HUES48 (cell line): ENCODE data around the gene GTPBP6.
A peak's percentile ranks its signal among the peaks of the same experiment; 100 is the strongest.

Experiments
- H3K27ac ChIP-seq: one replicate; pipeline ENCODE4 v1.7.0; 2013; ENCODE audit warnings: low read depth, low read length, inconsistent platforms
- H3K27me3 ChIP-seq: 2 replicates; pipeline ENCODE4 v1.6.1; 2013; ENCODE audit warnings: mild to moderate bottlenecking, low read length; ENCODE audit not compliant: control insufficient read depth, insufficient read depth
- H3K36me3 ChIP-seq: 2 replicates; pipeline ENCODE4 v1.6.1; 2013; ENCODE audit warnings: low read length; ENCODE audit not compliant: control insufficient read depth, insufficient read depth
- H3K4me1 ChIP-seq: 2 replicates; pipeline ENCODE4 v1.6.1; 2013; ENCODE audit warnings: mild to moderate bottlenecking, low read length; ENCODE audit not compliant: control insufficient read depth, insufficient read depth
- H3K4me3 ChIP-seq: 2 replicates; pipeline ENCODE4 v1.5.1; 2013; ENCODE audit warnings: mild to moderate bottlenecking, low read depth, low read length
- H3K9ac ChIP-seq: 2 replicates; pipeline ENCODE4 v1.6.1; 2013; ENCODE audit warnings: mild to moderate bottlenecking, low read depth, low read length, moderate library complexity
- H3K9me3 ChIP-seq: 2 replicates; pipeline ENCODE4 v1.6.1; 2013; ENCODE audit warnings: low read length; ENCODE audit not compliant: control insufficient read depth, insufficient read depth

The GTPBP6 gene, protein sequence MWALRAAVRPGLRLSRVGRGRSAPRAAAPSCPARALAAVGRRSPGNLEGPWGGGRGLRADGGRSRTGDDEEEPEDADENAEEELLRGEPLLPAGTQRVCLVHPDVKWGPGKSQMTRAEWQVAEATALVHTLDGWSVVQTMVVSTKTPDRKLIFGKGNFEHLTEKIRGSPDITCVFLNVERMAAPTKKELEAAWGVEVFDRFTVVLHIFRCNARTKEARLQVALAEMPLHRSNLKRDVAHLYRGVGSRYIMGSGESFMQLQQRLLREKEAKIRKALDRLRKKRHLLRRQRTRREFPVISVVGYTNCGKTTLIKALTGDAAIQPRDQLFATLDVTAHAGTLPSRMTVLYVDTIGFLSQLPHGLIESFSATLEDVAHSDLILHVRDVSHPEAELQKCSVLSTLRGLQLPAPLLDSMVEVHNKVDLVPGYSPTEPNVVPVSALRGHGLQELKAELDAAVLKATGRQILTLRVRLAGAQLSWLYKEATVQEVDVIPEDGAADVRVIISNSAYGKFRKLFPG

DNA sequence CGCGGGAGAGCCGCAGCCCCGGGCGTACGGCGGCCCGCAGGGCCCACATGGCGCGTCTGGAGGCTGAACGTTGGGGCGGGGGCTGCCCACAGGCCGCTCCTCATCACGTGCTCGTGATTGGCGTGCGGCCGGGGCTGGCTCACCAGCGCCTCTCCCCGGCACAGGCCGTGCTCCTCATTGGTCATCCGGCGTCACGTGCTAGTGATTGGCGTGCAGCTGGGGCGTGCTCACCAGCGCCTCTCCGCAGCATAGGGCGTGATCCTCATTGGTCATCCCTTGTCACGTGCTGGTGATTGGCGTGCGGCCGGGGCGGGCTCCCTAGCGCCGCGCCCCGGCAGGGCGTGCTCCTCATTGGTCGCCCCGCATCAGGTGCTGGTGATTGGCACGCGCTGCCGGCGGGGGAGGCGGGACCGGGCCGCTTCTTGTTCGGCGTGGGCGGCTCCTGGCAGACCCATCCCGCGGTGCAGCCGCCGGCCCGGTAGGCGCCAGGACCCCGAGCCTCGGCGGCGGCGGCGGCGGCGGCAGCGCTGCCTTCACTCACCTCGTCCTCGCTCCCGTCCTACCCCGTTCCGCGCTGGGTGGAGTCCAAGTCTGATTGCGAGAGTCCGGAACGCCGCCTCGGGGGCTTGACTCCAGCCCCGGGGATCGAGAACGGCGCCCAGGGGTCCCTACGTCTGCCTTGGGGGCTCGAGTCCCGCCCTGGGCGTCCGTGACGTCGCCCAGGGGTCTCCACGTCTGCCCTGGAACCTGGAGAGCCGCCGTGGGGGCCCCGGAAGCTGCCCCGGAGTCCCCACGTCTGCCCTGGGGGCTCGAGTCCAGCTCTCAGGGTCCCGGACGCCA is at the start of gene GTPBP6:
TSS of gene GTPBP6 (minus strand) at position 58 of the 840 bp plus-strand sequence. CDS start at position 49, 9 bp downstream.
- Histone ChIP-seq H3K27me3 (no peaks in the 10 kb centered on the region), H3K4me1 (no peaks in the 10 kb centered on the region), H3K4me3 (peak within 1 kb of the TSS; percentile 91), H3K36me3 (peaks cover 24% of the 10 kb centered on the region), H3K9me3 (no peaks in the 10 kb centered on the region), H3K9ac (peak within 1 kb of the TSS; percentile 87), H3K27ac (peak within 1 kb of the TSS; percentile 94)

DNA sequence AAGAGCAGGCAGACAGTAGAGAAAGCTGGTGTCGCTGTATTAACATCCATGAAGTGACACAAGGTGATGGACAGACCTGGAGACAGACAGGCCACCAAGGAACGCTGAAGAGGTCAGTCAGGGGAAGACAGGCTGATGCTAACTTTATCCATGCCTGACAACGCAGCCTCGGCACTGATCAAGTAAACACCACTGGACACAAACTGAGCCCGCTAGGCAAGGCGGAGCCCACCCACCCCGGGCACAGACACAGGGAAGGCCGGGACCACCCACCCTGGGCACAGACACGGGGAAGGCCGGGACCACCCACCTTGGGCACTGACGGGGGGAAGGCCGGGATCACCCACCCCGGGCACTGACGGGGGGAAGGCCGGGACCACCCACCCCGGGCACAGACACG is 49.3 kb upstream of the GTPBP6 start:
- H3K9me3 ChIP-seq: no peaks in the 10 kb centered on the region
- peaks cover 11% of the 10 kb centered on the region; the same call in 1 of the 2 replicates for H3K4me1 ChIP-seq
- H3K27ac ChIP-seq: no peak overlapping the region

DNA sequence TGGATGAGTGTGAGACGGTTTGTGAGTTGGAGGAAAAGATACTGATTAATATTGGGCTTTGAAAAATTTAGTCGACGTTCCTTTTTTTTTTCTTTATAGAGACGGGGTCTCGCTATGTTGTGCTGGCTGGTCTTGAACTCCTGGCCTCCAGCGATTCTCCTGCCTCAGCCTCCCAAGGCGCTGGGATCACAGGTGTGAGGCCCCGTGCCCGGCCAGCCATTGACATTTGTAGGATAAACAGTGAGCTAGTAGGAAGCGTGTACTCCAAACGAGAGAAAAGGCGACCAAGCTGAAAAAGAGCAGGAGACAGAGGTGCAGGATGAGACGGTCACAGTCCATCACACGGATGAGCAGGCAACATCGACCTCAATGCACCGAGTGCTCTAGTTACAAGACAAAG is 48.8 kb upstream of the GTPBP6 start:
- H3K9ac ChIP-seq: no peak overlapping the region
- H3K4me3 ChIP-seq: no peak overlapping the region
- peaks cover 2% of the 10 kb centered on the region; the same call in 1 of the 2 replicates for H3K27me3 ChIP-seq
- peaks cover 11% of the 10 kb centered on the region; the same call in 1 of the 2 replicates for H3K4me1 ChIP-seq
- no peak overlapping the region for H3K27ac ChIP-seq
- peaks cover 6% of the 10 kb centered on the region for H3K36me3 ChIP-seq
- no peaks in the 10 kb centered on the region for H3K9me3 ChIP-seq

More for the DNA sequence above, 49.3 kb upstream of the GTPBP6 start:
- no peak overlapping the region for H3K4me3 ChIP-seq
- peaks cover 6% of the 10 kb centered on the region for H3K36me3 ChIP-seq
- peaks cover 7% of the 10 kb centered on the region for H3K27me3 ChIP-seq
- no peak overlapping the region; the same call in 1 of the 2 replicates for H3K9ac ChIP-seq

DNA sequence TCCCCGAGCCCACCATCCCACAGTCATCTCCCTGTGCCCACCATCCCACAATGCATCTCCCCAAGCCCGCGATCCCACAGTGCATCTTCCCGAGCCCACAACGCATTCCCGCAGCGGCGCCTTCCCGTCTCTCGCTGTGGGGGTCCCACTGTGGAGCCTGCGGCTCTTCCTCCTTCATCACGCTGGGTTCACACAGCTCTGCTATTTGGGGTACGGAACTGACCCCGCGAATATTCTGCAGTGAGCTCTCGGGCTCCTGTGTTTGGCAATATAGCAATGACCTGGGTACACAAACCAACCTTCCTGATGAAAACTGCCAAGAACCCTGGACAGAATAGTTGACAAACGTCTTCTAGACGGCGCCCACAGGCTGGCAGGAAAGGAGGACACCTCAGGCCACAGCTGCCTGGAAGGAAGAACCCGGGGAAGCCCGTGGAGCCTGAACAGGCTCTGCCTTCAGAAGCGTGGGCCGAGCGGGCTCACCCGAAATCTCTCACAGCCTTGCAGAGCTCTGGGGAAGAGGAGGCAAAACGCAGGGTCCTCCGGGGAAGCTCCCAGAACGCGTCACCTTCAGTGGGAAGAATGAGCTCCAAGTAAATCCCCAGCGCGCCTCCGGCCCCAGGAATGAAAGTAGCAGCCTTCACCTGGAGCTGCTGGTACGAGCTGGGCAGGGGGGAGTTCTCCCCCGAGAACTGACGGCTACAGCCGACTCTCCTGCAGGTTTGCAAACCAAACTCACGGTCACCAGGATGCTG is 45.2 kb upstream of the GTPBP6 start:
- Histone ChIP-seq H3K4me3 (no peak overlapping the region), H3K4me1 (0 out of 2 replicates have a peak, but pooled peaks cover under 1% of the 10 kb centered on the region), H3K9me3 (no peaks in the 10 kb centered on the region), H3K27ac (no peak overlapping the region), H3K36me3 (peaks cover 34% of the 10 kb centered on the region), H3K27me3 (no peaks in the 10 kb centered on the region), H3K9ac (no peak overlapping the region)

DNA sequence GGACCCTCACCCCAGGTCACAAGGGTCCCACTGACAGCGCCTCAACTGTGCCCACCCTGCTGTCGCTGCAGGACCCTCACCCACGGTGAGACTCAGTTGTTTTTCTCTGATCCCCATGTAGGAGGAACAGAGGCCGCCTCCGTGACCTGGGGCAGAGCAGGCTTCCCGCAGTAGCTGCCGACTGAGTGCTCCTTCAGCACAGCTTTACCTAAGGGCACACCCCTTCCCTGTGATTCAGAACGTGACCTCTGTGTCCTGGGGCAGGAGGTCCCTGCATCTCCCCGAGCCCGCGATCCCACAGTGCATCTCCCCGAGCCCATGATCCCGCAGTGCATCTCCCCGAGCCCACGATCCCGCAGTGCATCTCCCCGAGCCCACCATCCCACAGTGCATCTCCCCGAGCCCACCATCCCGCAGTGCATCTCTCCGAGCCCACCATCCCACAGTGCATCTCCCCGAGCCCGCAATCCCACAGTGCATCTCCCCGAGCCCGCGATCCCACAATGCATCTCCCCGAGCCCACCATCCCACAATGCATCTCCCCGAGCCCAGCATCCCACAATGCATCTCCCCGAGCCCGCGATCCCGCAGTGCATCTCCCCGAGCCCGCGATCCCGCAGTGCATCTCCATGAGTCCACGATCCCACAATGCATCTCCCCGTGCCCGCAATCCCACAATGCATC is 44.5 kb upstream of the GTPBP6 start:
- H3K27ac ChIP-seq: no peak overlapping the region
- peaks cover 38% of the 10 kb centered on the region for H3K36me3 ChIP-seq
- H3K9me3 ChIP-seq: no peaks in the 10 kb centered on the region
- H3K4me1 ChIP-seq: no peaks in the 10 kb centered on the region
- no peak overlapping the region for H3K4me3 ChIP-seq
- H3K27me3 ChIP-seq: no peaks in the 10 kb centered on the region
- no peak overlapping the region for H3K9ac ChIP-seq

DNA sequence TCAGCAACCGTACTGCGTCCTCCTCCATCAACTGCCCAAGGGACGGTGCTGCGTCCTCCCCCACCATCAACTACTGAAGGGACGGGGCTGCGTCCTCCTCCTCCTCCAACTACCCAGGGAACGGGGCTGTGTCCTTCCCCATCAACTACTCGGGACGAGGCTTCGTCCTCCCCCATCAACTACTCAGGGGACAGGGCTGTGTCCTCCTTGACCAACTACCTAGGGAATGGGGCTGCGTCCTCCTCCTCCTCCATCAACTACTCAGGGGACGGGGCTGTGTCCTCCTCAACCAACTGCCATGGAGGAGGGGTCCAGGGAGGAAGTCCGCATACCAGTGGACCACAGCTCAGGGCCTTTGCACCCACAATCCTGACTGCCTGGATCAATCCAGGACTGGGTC is 43.8 kb upstream of the GTPBP6 start:
- Histone ChIP-seq H3K4me3 (no peak overlapping the region), H3K27ac (no peak overlapping the region), H3K9ac (no peak overlapping the region), H3K4me1 (no peaks in the 10 kb centered on the region), H3K27me3 (no peaks in the 10 kb centered on the region), H3K9me3 (no peaks in the 10 kb centered on the region), H3K36me3 (peaks cover 46% of the 10 kb centered on the region)

DNA sequence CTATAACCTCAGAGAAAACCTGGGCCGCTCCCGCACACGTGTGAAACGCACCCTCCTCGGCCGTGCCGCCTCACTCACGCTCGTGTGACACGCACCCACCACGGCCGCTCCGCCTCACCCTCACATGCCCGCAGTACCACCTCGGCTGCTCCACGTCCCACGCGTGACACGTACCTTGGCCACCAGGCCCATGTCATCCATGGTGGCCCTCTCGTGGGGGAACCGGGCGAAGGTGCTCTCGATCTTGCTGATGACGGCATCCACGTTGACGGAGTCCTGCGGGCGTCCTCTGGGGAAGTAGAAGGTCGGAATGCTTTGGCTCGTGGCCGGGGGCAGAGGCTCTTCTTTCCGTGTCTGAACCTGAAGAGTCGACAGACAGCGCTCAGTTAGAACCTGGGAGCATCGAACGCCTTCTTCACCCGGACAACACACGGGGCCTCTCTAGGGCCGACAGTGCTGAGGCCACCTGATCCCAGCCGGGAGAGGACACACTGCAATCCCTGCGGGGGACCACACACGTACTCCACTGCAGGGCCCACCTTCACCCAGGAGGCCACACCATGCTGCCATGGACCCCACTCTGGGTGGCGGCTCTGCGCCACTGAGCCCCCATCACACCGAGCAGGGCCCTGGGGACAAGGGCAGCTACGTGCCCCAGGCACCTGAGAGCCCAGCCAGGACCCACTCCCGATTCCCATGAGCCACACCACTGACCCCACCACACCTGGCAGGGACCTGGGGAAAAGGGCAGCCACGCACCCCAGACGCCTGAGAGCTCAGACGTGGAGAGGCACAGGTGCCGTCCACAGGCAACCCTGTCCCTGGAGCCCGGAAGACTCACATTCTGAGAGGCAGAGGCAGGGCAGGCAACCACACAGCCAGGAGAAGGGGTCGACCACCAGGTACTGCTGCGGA is 42.9 kb upstream of the GTPBP6 start:
- no peak overlapping the region for H3K4me3 ChIP-seq
- no peaks in the 10 kb centered on the region for H3K27me3 ChIP-seq
- H3K27ac ChIP-seq: no peak overlapping the region
- no peak overlapping the region for H3K9ac ChIP-seq
- no peaks in the 10 kb centered on the region for H3K4me1 ChIP-seq
- no peaks in the 10 kb centered on the region for H3K9me3 ChIP-seq
- H3K36me3 ChIP-seq: peaks cover 50% of the 10 kb centered on the region

DNA sequence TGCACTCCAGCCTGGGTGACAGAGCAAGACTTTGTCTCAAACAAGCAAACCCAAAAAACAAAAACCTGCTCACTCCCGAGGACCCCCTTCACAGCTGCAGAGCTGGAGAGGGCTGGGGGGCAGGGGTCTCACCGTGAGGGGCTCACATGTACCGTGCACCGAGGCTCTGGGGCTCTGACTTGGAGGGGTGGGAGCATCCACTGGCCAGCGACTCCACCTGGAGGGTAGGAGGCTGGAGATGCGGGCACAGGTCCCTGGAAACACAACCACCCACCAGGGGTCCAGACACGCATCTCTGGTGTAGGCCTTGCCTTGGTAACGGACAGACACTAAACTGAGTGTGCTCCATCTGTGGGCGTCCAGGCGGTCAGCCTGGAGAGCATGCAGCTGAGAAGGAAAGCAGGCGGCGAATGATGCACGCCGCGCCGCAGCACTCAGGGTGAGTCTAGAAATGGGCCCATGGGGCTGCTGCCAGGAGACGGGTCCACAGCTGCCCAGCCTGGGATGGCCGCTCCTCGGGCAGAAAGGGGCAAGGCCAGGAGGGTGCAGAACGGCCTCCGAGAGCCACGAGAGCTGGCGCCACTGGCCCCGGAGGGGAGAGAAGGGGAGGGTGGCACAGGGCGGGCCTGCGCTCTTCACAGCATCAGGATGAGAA is 42.0 kb upstream of the GTPBP6 start:
- Histone ChIP-seq H3K27me3 (no peaks in the 10 kb centered on the region), H3K4me1 (no peaks in the 10 kb centered on the region), H3K9me3 (no peaks in the 10 kb centered on the region), H3K27ac (no peak overlapping the region), H3K4me3 (no peak overlapping the region), H3K9ac (no peak overlapping the region), H3K36me3 (peaks cover 53% of the 10 kb centered on the region)

DNA sequence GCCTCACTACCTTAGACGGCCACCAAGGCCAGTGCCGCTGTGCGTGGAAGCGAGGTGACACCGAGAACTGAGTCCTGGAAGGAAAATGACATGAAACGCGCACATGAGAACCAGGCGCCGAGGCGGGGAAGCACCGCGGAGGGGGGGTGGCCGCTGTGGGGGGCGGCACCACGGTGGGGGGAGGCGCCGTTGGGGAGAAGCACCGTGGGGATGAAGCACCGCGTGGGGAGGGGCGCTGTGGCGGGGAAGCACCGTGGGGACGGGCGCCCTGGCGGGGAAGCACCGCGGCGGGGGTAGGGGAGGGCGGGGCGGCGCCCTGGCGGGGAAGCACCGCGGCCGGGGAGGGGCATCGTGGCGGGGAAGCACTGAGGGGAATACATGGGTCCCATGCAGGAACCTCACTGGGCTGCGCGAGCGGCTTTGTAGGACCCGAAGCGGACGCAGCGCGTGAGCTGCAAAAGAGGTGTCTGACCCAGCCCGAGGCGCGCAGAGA is 40.1 kb upstream of the GTPBP6 start:
- Histone ChIP-seq H3K9me3 (no peaks in the 10 kb centered on the region), H3K27me3 (no peaks in the 10 kb centered on the region), H3K36me3 (peaks cover 53% of the 10 kb centered on the region), H3K9ac (no peak overlapping the region), H3K4me1 (no peaks in the 10 kb centered on the region), H3K4me3 (no peak overlapping the region), H3K27ac (no peak overlapping the region)
